HepG2 (cell line): Measurements from ENCODE around the gene SAMMSON. TPM values are rescaled to one million over a fixed set of nuclear protein-coding genes. Genes with fewer than 3 reads are reported as not detected.

ENCODE experiments used
- ATAC-seq: fragments of 200-7000 bp; cut with Tn5 transposase; 3 replicates; pipeline ENCODE4 v1.9.1; 2020; ENCODE audit warnings: mild to moderate bottlenecking, moderate library complexity
- BruUV-seq: library from RNA; stranded (reverse); fragments of 400-500 nt; replicated peaks from 2 replicates; lab custom pipeline; 2021; lab: Mats Ljungman, UMichigan
- CTCF ChIA-PET: fragments of 300-600 bp; formaldehyde crosslinking; extraction: SDS; loops from one replicate; lab custom pipeline; 2021; ENCODE audit warnings: low total read pairs, inconsistent platforms, low intra/inter-chr PET ratio; lab: Yijun Ruan, JAX
- POLR2A ChIA-PET: fragments of 350-600 bp; sonication (Branson Sonifier 250); formaldehyde crosslinking; loops from one replicate; lab custom pipeline; 2020; ENCODE audit warnings: antibody characterized with exemption, inconsistent platforms; lab: Yijun Ruan, JAX
- DNase-seq: peaks from one replicate; pipeline ENCODE4 v3.0.0-alpha.2; 2015; ENCODE audit warnings: low spot score
- FAIRE-seq: peaks from 3 replicates; lab custom pipeline; 2011; peaks lifted over from hg19 to GRCh38; lab: Jason Lieb, UNC
- H2AFZ ChIP-seq: one replicate; pipeline ENCODE4 v1.6.1; 2011; ENCODE audit warnings: low read length, inconsistent platforms
- H3K27ac ChIP-seq: fragments of 300-600 bp; 3 replicates; pipeline ENCODE4 v1.8.0; 2011; ENCODE audit warnings: mixed run types, mild to moderate bottlenecking, mixed read lengths, low read length, inconsistent platforms; ENCODE audit not compliant: insufficient read depth; ENCODE audit errors: extremely low read length
- H3K27me3 ChIP-seq, 2 experiments: fragments of 200-600 bp in 1 of 2; 2 replicates in 1 of 2; 3 replicates in 1 of 2; pipeline versions ENCODE4 v1.6.0 to v1.8.0; 2011; ENCODE audit warnings: low read length in 2 of 2, mild to moderate bottlenecking in 2 of 2, moderate library complexity in 2 of 2, inconsistent platforms in 1 of 2; ENCODE audit not compliant: insufficient read depth in 2 of 2, control insufficient read depth in 1 of 2
- H3K36me3 ChIP-seq, 2 experiments: fragments of 200-600 bp in 1 of 2; replicated peaks in 1 of 2; 2 replicates in 1 of 2; 3 replicates in 1 of 2; pipeline versions ENCODE4 v1.5.1 to v1.8.0; 2011; ENCODE audit warnings: low read length in 2 of 2, inconsistent platforms in 1 of 2; ENCODE audit not compliant: insufficient read depth in 2 of 2, control insufficient read depth in 1 of 2
- H3K4me1 ChIP-seq: 2 replicates; pipeline ENCODE4 v1.5.1; 2012; ENCODE audit warnings: low read length, inconsistent platforms; ENCODE audit not compliant: insufficient read depth
- H3K4me2 ChIP-seq: 2 replicates; pipeline ENCODE4 v1.6.0; 2011; ENCODE audit warnings: low read depth, low read length, inconsistent platforms
- H3K4me3 ChIP-seq, 3 experiments: fragments of 200-600 bp in 1 of 3; sonication (generic), shearing (Covaris generic) in 1 of 3; replicated peaks in 1 of 3; 2 replicates each; pipeline ENCODE4 v1.5.1; 2011 to 2016; ENCODE audit warnings: low read length in 3 of 3, inconsistent platforms in 2 of 3, low read depth in 2 of 3, mild to moderate bottlenecking in 2 of 3, control low read depth in 1 of 3, mixed read lengths in 1 of 3; ENCODE audit not compliant: insufficient read depth in 1 of 3
- H3K79me2 ChIP-seq: one replicate; pipeline ENCODE4 v1.6.1; 2011; ENCODE audit warnings: low read length, inconsistent platforms; ENCODE audit not compliant: insufficient read depth
- H3K9ac ChIP-seq: 2 replicates; pipeline ENCODE4 v1.6.0; 2011; ENCODE audit warnings: mild to moderate bottlenecking, low read depth, low read length, inconsistent platforms; ENCODE audit not compliant: insufficient read depth
- H3K9me3 ChIP-seq: 2 replicates; pipeline ENCODE4 v1.5.1; 2012; ENCODE audit warnings: mild to moderate bottlenecking, low read length
- H4K20me1 ChIP-seq: 2 replicates; pipeline ENCODE4 v1.6.0; 2011; ENCODE audit warnings: inconsistent platforms, mild to moderate bottlenecking, low read length, moderate library complexity; ENCODE audit not compliant: insufficient read depth
- CEBPB ChIP-seq: IDR thresholded peaks from 2 replicates; pipeline ENCODE4 v1.6.1; 2011; ENCODE audit warnings: low read depth, low read length, improper control_type of control experiment, borderline replicate concordance
- FOXA3 ChIP-seq: IDR thresholded peaks from 2 replicates; pipeline ENCODE4 v1.6.1; 2016; ENCODE audit warnings: missing genetic modification reagents, missing compliant biosample characterization
- HOXA7 ChIP-seq: sonication (generic); formaldehyde crosslinking; IDR thresholded peaks from 2 replicates; pipeline ENCODE4 v1.8.1; 2022; ENCODE audit warnings: mild to moderate bottlenecking, missing genetic modification reagents, moderate library complexity
- MEIS2 ChIP-seq: sonication (generic); formaldehyde crosslinking; IDR thresholded peaks from 2 replicates; pipeline ENCODE4 v1.9.0; 2021; ENCODE audit warnings: mild to moderate bottlenecking, missing genetic modification reagents
- NR1H2 ChIP-seq: sonication (generic); formaldehyde crosslinking; IDR thresholded peaks from 2 replicates; pipeline ENCODE4 v1.8.1; 2022; ENCODE audit warnings: low read depth, missing genetic modification reagents, borderline replicate concordance
- NR2F2 ChIP-seq: IDR thresholded peaks from 2 replicates; pipeline ENCODE4 v1.6.1; 2012; ENCODE audit warnings: low read depth, inconsistent platforms, borderline replicate concordance
- RELA ChIP-seq: sonication (generic); formaldehyde crosslinking; IDR thresholded peaks from 2 replicates; pipeline ENCODE4 v1.4.0; 2020; ENCODE audit warnings: missing genetic modification reagents
- SRSF9 ChIP-seq: fragments of 200-400 bp; formaldehyde crosslinking; IDR thresholded peaks from 2 replicates; pipeline ENCODE4 v1.6.1; 2018; ENCODE audit warnings: borderline replicate concordance, mild to moderate bottlenecking, low read depth, low read length; ENCODE audit not compliant: insufficient read depth, poor library complexity, severe bottlenecking
- YY1 ChIP-seq: IDR thresholded peaks from 2 replicates; pipeline ENCODE4 v1.6.1; 2011; ENCODE audit warnings: low read length, low read depth, moderate library complexity, mild to moderate bottlenecking; ENCODE audit not compliant: insufficient read depth, insufficient replicate concordance
- ZNF557 ChIP-seq: sonication (generic); formaldehyde crosslinking; IDR thresholded peaks from 2 replicates; pipeline ENCODE4 v1.4.0; 2020; ENCODE audit warnings: missing genetic modification reagents
- ZNF883 ChIP-seq: sonication (generic); formaldehyde crosslinking; IDR thresholded peaks from 2 replicates; pipeline ENCODE4 v1.5.1; 2020; ENCODE audit warnings: mild to moderate bottlenecking, missing genetic modification reagents; ENCODE audit errors: not compliant biosample characterization
- ZNF891 ChIP-seq: sonication (generic); formaldehyde crosslinking; IDR thresholded peaks from 2 replicates; pipeline ENCODE4 v1.5.0; 2020; ENCODE audit warnings: mild to moderate bottlenecking, missing genetic modification reagents
- WGBS: methylation state at CpG from one replicate; pipeline ENCODE4 v1.1.6; 2017; ENCODE audit warnings: low lambda C conversion rate; 5-methylcytosine and 5-hydroxymethylcytosine counted together
- in situ Hi-C: cut with HindIII; loops from 2 replicates; pipeline ENCODE4 v1.10.0; 2017; ENCODE audit warnings: low pct_unique_long_range_greater_than_20kb; ENCODE audit not compliant: extremely low pct_ligation_motif_present
- intact Hi-C: fragments of 100-400 bp; cut with micrococcal nuclease; formaldehyde crosslinking; loops from one replicate; pipeline ENCODE4 v1.10.0; 2022; ENCODE audit not compliant: unreplicated experiment
- polyA plus RNA-seq, 8 experiments: library from polyadenylated mRNA; depleted of rRNA in 3 of 8; stranded (reverse) in 7 of 8; unstranded in 1 of 8; fragments of >200 nt; fragmentation: Illumina TruSeq in 4 of 8; extraction: Trizol in 4 of 8; gene quantifications; 2 replicates each; pipeline versions ENCODE4 v1.2.1 to v1.2.3, GENCODE V29; 2011 to 2016; ENCODE audit warnings: low read depth in 4 of 8, missing spikeins in 1 of 8, mixed read lengths in 1 of 8; ENCODE audit not compliant: insufficient read depth in 1 of 8
- total RNA-seq, 5 experiments: library from RNA; depleted of rRNA; stranded (reverse); fragments of >200 nt; fragmentation: Illumina TruSeq; extraction: Trizol; gene quantifications; 2 replicates each; pipeline ENCODE4 v1.2.3, GENCODE V29; 2016; ENCODE audit warnings: low read depth in 1 of 5
- TF ChIP-seq, protein P1 (sequence below): sonication (generic); formaldehyde crosslinking; IDR thresholded peaks from 2 replicates; pipeline ENCODE4 v1.8.0; 2022; ENCODE audit warnings: mild to moderate bottlenecking, missing genetic modification reagents; ENCODE audit not compliant: insufficient replicate concordance

SAMMSON gene
- total and polyA plus RNA-seq, 2 of the 13 experiments (the other 11 are each of a cell fraction or from before 2014, with no cell fraction given): not detected

DNA sequence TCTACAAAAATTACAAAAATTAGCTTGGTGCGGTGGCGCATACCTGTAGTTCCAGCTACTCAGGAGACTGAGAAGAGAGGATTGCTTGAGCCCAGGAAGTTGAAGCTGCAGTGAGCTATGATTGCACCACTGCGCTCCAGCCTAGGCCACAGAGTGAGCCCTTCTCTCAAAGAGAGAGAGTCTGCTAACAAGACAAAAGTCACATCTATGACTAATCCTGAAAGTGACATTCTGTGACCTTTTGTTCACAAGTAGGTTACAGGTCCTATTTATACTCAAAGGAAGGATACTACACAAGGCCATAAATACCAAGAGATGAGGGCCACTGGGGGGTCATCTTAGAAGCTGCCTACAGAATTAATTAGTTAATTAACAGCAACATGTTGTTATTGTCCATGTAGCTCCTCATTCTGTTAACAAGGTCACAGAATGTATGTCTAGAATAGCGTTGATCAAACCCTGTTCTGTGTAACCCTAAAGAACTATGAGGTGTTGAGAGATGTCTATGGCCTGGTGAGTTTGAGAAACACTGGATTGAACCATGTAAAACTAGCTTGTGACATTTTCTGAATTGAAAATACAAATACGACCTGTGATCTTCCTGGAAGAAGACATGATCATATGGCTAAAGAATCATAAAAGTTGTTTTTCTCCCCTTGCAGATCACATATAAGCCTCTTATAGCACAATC lies 97.0 kb downstream of the SAMMSON start:
- Histone ChIP-seq H3K4me1 (no peaks in the 10 kb centered on the region), H3K9me3 (no peaks in the 10 kb centered on the region), H3K79me2 (no peaks in the 10 kb centered on the region), H3K9ac (no peak overlapping the region), H3K27me3 (peaks cover 0 to 3% of the 10 kb centered on the region in 2 experiments; a peak in 1 of 5 replicates), H3K36me3 (no peaks in the 10 kb centered on the region), H2AFZ (no peak overlapping the region), H3K27ac (no peak overlapping the region), H3K4me2 (no peak overlapping the region), H4K20me1 (no peaks in the 10 kb centered on the region), H3K4me3 (no peak overlapping the region)
- WGBS: 55% methylated on average over 5 of the region's 5 CpGs
- BruUV-seq: no TSS peak
- ATAC-seq (no peak), DNase-seq (no peak), FAIRE-seq (no peak)
- TF ChIP-seq ZNF891 (CRISPR knock-in tag) (no peak), FOXA3 (CRISPR knock-in tag) (no peak), HOXA7 (CRISPR knock-in tag) (no peak), YY1 (no peak), CEBPB (no peak), NR1H2 (CRISPR knock-in tag) (no peak), MEIS2 (CRISPR knock-in tag) (no peak), SRSF9 (no peak), ZNF883 (CRISPR knock-in tag) (no peak), ZNF557 (CRISPR knock-in tag) (no peak), RELA (CRISPR knock-in tag) (no peak), NR2F2 (no peak)
- TF ChIP-seq, protein P1, sequence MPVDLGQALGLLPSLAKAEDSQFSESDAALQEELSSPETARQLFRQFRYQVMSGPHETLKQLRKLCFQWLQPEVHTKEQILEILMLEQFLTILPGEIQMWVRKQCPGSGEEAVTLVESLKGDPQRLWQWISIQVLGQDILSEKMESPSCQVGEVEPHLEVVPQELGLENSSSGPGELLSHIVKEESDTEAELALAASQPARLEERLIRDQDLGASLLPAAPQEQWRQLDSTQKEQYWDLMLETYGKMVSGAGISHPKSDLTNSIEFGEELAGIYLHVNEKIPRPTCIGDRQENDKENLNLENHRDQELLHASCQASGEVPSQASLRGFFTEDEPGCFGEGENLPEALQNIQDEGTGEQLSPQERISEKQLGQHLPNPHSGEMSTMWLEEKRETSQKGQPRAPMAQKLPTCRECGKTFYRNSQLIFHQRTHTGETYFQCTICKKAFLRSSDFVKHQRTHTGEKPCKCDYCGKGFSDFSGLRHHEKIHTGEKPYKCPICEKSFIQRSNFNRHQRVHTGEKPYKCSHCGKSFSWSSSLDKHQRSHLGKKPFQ (CRISPR knock-in tag): no peak
- ChIA-PET POLR2A (no interaction called here), CTCF (no interaction called here)
- intact Hi-C loops: no loop called here
- in situ Hi-C loops: no loop called here
